HG02798 (cell line): ENCODE measurements around the gene DSCAM.

Source experiments
- ATAC-seq: cut with Tn5 transposase; IDR thresholded peaks from one replicate; pipeline ENCODE4 v1.9.1; 2021; ENCODE audit warnings: mild to moderate bottlenecking; ENCODE audit not compliant: unreplicated experiment, poor library complexity

Gene DSCAM

DNA sequence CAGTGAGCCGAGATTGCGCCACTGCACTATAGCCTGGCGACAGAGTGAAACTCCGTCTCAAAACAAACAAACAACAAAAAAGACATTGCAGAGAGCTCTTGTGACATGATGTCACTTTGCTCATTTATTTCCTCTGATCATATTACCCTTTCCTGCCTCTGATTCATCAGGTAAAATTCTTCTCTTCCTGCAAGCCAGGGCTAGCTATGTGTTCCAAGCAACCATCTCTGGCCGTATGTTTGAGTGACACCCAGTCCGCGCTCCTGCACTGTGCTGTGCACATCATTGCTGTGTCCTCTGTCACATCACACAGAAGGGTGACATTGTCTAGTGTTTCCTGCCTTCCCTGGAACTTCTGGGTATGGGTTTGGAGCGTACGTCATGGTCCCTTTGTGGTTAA is 728.4 kb downstream of the DSCAM start:
- ATAC-seq, result no peak

DNA sequence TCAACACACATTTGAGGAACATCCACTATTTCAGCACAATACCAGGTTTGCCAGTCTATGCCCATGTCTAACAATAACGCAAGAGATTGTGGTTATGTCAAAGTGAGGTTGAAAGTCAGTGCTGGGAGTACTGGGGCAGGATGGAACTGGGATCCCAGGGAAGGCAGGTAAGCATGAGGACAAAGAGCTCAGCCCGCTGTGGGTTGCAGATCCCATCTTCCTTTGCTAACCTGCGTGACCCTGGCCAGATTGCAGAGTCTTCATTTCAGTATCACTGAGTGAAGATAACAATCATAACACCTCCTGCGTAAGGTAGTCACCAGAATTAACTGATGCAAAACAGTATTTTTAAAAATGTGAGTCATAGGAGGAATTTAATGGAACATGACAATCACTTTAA is 729.7 kb downstream of the DSCAM start:
- no peak for ATAC-seq

DNA sequence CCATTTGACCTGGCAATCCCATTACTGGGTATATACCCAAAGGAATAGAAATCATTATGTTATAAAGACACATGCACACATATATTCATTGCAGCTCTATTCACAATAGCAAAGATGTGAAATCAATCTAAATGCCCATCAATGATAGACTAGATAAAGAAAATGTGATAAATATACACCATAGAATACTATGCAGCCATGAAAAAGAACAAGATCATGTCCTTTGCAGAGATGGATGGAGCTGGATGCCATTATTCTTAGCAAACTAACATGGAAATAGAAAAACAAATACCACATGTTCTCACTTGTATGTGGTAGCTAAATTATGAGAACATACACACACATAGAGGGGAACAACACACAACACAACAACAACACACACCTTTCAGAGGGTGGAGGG is 731.2 kb downstream of the DSCAM start:
- no peak for ATAC-seq

DNA sequence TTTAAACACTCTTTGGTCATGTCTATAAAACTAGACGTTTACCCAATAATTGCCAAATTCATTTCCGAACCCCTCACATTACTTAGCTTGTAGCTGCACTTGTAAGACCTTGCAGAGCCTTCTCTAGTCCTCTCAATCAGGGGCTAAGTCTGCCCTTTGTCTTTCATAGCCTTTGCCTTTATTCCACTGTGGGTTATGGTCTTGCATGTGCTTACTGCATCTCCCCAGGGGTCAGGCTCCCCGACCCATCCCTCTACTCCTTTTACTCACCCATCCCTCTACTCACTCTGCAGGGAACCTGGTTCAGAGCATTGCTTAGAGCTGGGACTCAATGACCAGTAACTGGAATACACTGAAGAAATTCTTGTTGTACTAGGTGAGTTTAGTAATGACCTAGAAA is 744.3 kb downstream of the DSCAM start:
- no peak for ATAC-seq

DNA sequence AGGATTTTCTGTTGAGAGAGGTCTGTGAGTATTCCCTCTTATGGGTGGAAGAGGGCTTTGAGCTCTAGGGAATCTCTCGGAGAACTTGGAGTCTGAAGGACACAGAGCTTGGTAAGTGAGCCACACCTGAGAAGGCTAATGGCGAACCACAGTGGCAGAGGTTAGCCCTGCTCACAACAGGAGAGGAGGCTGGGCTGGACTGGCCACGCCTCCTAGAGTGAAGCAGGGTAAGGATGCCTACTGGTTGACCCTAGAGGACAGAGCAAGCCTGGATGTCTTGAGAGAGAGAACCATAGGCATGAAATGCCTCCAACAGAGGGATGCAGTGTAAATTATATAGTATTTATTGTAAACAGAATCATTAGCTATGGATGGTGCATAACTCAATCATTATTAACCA is 747.1 kb downstream of the DSCAM start:
- ATAC-seq, result no peak

DNA sequence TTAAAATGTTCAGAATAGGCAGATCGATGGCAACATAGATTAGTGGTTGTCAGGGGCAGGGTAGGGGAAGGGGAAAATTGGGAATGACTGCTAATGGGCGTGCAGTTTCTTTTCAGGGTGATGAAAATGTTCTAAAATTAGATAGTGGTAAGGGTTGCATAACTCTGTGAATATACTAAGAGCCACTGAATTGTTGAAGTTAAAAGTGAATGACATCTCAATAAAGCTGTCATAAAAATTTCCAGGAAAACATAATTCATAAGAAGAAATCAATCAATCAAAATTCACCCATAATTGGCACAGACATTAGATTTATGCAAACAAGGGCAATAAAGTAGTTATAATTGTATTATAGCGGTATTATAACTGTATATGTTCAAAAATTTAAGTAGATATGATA is 751.5 kb downstream of the DSCAM start:
- no peak for ATAC-seq

DNA sequence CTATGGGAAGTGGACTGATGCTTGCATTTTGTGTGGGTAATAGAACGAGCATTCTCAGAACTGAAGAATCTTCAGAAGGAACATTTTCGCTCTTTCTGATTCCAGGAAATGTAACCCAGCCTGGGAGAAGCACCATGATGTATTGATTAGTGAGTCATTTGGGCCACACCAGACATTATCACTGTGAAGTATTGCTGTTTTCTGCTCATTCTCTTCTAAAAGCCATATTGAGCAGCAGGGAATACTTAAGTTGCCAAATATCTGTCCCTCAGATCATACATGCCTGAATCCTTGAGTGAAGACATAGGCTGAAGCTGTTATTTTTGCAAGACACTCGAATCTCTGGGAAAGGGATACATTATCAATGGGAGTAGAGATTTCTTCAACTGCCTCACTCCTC is 766.6 kb downstream of the DSCAM start:
- ATAC-seq, result no peak

DNA sequence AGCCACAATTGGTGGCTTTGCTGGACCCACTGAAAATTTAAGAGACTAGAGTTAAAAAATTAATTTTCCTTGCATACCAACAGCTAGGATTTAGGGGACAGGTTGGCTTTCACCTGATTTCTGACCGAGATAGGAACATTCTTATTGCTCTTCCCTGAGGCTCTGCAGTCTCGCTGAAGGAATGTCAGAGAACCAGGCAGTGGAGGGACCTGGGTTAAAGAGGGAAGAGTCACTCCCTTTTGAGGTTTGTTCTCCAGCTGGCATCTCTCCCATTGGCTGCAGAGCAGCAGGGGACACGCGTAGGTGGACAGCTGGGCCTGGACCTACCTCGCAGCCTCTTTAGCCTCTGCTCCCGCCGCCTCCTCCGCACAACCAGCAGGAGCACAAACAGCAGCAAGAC is 772.2 kb downstream of the DSCAM start:
- ATAC-seq, result no peak

DNA sequence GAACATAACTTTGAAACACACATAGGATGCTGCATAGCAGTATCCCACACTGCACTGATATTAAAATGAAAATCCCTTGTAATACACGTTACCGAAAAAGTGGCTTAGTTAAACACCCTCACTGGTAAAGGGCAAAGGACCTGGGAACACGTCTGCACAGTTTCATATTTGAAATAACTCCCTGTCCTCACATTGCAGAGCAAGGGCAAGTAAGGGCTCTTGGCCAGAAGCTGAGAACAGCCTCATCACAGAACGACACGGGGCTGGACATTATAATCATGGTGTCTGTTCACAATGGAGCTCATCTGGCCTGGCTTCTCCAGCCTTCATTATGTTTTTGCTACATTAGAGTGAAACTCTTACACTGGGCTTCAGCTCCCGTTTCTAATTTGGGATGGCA is 772.8 kb downstream of the DSCAM start:
- ATAC-seq, result no peak

DNA sequence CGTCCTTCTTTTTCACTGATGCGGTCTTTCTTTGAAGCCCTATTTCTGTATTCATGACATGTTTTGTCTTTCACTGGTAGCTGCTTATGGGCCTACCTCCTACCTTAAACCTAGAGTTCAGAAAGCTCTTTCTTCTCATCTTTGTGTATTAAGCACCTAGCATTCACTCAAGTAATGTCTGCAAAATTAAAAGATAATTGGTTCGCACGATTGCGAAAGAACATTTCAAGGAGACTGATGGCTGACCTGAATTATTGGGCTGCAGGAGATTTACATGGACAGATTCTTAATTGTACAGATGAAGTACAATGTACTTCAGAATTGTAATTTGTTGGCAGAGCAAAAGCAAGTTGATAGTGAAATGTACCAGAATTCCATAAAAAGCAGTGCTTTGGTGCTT is 773.3 kb downstream of the DSCAM start:
- ATAC-seq, result no peak

DNA sequence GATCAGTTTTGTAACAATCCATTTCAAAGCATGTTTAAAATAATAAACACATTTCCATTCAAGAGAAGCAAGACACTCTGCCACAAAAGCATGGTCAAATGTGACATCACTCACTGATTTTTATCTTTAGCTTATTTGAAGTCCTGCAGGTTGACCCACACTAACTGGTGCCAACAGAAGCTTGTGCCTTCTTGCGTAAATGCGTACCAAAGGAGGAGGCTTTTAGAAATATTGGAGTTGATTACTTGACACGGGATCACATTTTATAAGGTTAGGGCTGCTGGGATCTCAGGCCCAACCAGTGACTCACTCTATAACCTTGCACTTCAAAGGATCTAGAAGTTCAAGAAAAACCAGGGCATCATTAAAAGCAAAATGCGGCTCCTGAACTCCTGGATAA is 776.1 kb downstream of the DSCAM start:
- ATAC-seq, result no peak

DNA sequence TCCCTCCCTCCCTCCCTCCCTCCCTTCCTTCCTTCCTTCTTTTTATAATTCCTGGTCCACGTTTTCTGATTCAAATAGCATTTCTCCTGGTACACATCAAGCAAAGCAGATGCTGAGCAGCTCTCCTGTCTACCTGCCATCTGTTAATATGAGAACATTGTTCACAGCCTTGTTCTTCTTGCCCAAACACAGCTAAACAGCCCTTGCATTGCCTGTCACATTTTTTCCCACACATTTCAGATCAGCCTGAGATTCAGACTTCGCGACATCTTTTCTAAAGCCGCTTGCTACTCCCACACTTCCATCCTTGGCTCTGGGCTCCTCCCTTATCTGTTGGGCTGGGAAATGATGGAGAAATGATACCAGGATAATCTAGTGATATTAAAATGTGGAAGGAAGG is 779.2 kb downstream of the DSCAM start:
- ATAC-seq, result no peak

DNA sequence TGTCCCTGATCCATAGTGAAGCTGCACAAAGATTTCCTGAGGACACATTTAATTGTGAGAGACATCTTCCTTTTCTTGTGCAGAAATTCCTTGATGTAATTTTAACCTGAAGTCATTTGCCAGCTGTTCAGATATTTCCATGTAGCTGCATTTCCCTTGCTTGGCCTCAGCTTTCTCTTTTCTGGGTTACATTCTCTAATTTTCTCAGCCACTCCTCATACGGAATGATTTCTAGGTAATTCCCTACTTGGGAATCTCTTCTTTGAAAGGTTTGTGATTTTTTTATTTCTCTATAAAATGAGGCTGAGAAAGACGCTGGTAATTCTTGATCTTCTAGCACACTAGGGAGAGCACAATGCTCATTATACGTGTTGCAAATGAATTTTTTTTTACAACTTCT is 780.7 kb downstream of the DSCAM start:
- no peak for ATAC-seq

DNA sequence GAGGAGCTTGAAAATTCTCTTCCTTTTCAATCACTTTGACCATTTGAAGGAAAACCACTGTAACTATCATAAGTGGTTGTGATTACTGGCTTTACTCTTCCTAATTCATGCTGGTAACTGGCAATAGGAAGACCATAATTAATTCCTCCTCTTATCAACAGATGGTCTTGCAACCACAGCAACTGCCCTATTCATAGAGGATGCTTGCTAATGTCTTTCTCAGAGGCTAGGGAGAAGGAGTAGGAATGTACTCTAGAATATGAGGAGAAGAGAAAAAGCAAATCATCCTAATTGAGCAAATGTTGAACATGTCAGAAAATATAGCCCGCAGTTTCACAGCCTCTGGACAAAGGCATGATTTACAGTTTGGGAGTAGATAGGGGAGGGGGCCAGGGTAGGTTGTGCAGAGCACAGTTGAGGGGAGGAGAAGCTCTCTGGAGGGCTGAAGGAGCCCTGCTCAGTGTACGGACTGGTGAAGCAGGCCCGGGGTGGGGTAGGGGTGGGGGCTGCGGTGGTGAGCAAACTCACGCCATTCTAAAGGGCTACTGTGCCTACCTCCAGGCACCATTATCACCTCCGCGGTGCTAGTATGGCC is 786.8 kb downstream of the DSCAM start:
- no peak for ATAC-seq

DNA sequence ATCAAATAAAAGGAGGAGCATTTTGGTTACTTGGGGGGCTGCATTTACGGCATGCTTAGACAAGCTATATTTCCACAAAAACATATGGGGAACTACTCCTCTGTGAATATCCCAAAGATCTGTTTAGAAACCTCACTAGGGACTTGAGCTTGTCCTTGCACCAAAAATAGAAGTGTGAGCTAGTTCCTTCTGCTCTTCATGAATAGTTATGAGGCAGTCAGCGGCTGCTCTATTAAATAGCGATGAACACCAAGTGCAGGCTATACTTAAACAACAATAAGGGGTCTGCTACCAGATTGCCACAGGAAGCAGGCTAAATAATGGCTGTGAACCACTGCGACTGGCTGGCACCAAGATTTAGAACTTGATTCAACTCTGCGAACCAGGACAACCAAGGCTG is 789.6 kb downstream of the DSCAM start:
- no peak for ATAC-seq

DNA sequence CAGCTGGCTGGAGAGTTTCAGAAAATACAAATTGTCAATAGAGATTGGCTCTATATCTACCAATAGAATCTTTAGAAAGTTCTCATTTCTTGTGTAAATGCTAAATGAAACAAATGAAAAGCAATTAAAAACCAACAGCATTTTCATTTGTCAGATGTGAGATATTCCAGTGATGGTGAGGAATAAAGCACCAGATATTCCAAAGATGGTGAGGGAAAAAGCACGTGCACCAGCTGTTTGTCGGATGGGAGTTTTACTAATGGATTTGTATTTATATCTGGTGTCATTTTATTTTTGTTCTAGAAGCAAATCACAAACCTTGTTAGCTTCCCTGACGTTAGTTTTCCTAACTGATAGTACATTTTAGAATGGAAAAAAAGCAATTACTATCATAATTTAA is 790.9 kb downstream of the DSCAM start:
- ATAC-seq, result no peak

DNA sequence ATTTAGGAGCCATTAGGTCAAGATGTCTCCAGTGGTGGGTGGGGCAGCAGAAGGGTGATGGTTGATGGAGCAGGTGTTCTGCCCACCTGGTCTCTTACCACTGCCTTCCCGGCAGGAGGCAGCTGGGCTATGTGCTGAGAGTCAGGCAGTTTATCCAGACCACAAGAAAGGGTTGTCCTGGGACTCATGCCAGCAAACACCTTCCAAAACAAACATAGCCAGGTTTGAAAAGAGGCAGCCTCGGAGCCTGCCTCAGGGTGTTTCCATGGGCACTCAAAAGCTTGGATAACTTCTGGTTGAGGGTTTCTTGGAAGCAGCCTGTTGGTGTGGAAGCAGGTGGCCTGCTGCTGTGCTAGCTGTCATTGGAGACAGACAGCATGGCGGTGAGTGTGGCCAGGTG is 792.6 kb downstream of the DSCAM start:
- ATAC-seq, result no peak

DNA sequence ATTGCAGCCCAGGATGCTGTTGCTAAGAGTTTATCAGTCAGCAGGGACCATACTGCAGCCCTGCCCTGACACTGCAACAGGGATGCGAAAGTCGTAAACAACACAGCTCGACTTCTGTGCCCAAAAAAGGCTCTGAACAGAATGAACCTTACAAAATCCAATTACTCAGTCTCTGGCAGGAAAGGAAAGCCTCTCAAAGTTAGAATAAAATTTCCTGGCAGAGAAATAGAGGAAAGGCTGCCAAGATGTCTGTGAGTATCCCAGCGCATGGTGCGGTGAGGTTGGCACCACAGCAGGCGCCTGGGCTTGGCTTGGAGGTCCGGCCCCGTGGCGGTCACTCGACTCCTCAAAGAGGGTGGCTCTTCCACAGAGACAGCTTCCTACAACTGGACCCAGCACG is 794.0 kb downstream of the DSCAM start:
- no peak for ATAC-seq

DNA sequence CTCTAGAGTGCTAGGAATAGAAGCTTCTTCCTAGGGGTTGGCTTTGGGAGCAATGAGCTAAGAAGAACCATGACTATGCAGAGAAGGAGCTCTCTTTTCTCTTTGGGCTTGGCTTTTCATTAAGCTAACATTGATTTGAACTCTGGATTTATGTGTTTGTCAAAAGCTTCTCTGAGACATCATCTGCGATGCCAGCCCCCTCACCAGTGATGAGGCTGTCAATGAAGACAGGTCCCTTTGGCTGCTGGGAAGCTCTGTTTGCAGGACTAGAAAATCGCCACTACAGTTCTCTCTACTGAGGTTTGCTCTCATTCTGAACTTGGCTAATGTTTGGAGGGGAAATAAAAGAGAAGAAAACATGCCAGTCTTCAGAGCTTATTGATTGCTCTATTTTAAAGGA is 794.7 kb downstream of the DSCAM start:
- ATAC-seq, result no peak

DNA sequence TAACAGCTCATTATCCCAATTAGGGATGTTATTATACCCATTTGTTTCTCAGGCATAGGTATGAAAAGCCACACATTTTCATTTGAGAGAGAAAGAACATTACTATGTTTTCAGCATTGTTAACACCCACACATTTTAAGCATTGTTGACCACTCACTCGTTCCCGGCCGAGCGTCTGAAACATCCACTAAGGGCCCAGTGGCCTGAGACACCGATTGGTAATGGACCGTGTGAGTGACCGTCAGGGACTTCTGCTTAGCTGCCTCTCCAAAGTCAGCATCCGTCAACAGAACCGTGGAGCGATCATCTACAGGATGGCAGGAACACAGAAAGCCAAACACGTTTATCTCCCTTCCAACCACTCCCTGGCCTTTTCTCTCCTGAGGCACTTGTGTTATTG is 795.2 kb downstream of the DSCAM start:
- no peak for ATAC-seq

DNA sequence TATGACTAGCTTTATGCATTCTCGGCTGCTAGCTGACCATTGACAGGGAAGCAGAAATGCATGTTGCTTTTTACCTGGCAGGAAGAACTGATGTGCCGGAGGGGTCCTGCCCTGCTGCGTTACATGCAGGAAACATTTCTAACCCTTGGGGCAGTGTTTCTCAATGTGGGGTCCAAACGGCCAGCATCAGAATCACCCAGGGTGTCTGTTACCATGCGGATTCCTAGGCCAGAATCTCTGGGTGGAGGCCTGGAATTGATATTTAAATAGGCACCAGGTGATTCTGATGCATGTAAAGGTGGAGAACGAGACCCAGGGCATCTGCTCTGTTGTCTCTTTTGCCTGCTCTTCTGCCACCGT is 797.0 kb downstream of the DSCAM start:
- ATAC-seq, result no peak

DNA sequence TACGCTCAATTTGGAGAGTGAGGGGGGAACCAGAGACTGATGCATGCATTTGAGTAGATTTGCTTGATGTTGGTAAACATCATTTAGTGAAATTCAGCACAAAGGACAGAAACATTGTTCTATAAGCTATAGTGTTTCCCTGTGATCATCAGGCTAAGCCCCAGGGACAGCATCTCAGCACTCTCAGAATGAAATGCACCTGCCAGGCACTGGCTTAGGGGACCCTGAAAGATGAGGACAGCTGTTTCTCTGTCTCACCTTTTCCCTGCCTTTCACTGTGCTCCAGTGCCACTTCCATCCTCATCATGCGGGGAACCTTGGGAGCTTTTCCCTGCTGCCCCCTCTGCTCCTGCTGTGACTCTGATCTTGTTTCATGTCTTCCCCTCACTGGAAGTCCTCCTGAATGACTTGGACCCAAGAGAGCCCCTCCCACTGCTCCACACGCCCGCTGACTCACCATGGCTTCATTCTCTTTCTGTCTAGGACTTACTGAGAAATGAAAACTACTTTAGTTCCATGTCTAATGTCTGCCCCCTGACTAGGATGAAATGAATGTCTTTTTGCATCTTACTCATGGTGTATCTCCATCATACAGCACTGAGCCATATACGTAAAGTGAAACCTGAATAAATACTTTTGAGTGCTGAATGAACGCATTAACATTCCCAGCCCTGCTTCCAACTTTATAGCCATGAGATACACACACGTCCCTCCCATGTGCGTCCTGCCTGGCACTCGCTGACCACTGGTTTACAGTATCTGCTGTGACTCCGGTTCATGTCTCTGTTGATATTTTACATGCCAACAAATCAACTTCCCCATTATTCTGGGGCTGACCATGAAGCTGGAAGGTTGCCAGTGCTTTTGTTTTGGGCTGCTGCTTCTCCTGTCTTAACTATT is 797.7 kb downstream of the DSCAM start:
- ATAC-seq, result no peak
